HG03575 (cell line): ENCODE data around the gene HEATR3.

ENCODE experiments used
- ATAC-seq: cut with Tn5 transposase; IDR thresholded peaks from one replicate; pipeline ENCODE4 v1.9.1; 2021; ENCODE audit not compliant: unreplicated experiment, insufficient number of reproducible peaks, low FRiP score; ENCODE audit errors: extremely low read depth

The HEATR3 gene

GRCh38 chr16:50065624-50066481, at the start of gene HEATR3:
TSS of gene HEATR3 (plus strand) at chr16:50065970. CDS start at chr16:50066132, 162 bp downstream.
- no peak for ATAC-seq

- ATAC-seq = no peak
Measured at GRCh38 chr16:50017553-50017952, 48.2 kb upstream of the HEATR3 start.

GRCh38 chr16:50021544-50021943, 44.2 kb upstream of the HEATR3 start:
- no peak for ATAC-seq

- no peak for ATAC-seq
Measured at GRCh38 chr16:50023641-50024040, 42.1 kb upstream of the HEATR3 start.

GRCh38 chr16:50024207-50024606, 41.6 kb upstream of the HEATR3 start:
- no peak for ATAC-seq

- peak; percentile 91 for ATAC-seq
Measured at GRCh38 chr16:50024684-50025536, 40.9 kb upstream of the HEATR3 start, which contains the start of gene CNEP1R1. TSS of gene CNEP1R1 (plus strand) at chr16:50025225. CDS start at chr16:50025316, 91 bp downstream.

GRCh38 chr16:50025537-50025931, 40.2 kb upstream of the HEATR3 start:
- ATAC-seq = no peak

GRCh38 chr16:50027829-50028228, 37.9 kb upstream of the HEATR3 start:
- ATAC-seq = no peak

- no peak for ATAC-seq
Measured at GRCh38 chr16:50035468-50035992, 30.2 kb upstream of the HEATR3 start.

GRCh38 chr16:50036426-50036825, 29.3 kb upstream of the HEATR3 start:
- ATAC-seq = no peak

- ATAC-seq = no peak
Measured at GRCh38 chr16:50037662-50038220, 28.0 kb upstream of the HEATR3 start.

GRCh38 chr16:50038286-50038685, 27.5 kb upstream of the HEATR3 start:
- no peak for ATAC-seq

- ATAC-seq = no peak
Measured at GRCh38 chr16:50038756-50039529, 26.8 kb upstream of the HEATR3 start.

GRCh38 chr16:50040018-50040417, 25.8 kb upstream of the HEATR3 start:
- ATAC-seq = no peak

GRCh38 chr16:50040710-50041109, 25.1 kb upstream of the HEATR3 start:
- no peak for ATAC-seq

- no peak for ATAC-seq
Measured at GRCh38 chr16:50043358-50043757, 22.4 kb upstream of the HEATR3 start.

- no peak for ATAC-seq
Measured at GRCh38 chr16:50045412-50045811, 20.4 kb upstream of the HEATR3 start.

GRCh38 chr16:50046853-50047252, 18.9 kb upstream of the HEATR3 start:
- ATAC-seq = no peak

GRCh38 chr16:50047864-50048263, 17.9 kb upstream of the HEATR3 start:
- no peak for ATAC-seq
